ENCODE measurements around the gene LYPD5.

GRCh38 chr19:43847884-43848283 is 45.6 kb upstream of the LYPD5 start:
- TF ChIP-seq, protein P1, sequence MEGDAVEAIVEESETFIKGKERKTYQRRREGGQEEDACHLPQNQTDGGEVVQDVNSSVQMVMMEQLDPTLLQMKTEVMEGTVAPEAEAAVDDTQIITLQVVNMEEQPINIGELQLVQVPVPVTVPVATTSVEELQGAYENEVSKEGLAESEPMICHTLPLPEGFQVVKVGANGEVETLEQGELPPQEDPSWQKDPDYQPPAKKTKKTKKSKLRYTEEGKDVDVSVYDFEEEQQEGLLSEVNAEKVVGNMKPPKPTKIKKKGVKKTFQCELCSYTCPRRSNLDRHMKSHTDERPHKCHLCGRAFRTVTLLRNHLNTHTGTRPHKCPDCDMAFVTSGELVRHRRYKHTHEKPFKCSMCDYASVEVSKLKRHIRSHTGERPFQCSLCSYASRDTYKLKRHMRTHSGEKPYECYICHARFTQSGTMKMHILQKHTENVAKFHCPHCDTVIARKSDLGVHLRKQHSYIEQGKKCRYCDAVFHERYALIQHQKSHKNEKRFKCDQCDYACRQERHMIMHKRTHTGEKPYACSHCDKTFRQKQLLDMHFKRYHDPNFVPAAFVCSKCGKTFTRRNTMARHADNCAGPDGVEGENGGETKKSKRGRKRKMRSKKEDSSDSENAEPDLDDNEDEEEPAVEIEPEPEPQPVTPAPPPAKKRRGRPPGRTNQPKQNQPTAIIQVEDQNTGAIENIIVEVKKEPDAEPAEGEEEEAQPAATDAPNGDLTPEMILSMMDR (IDR thresholded peaks at IDR 0.05) = no peak
- TF ChIP-seq, protein P2, sequence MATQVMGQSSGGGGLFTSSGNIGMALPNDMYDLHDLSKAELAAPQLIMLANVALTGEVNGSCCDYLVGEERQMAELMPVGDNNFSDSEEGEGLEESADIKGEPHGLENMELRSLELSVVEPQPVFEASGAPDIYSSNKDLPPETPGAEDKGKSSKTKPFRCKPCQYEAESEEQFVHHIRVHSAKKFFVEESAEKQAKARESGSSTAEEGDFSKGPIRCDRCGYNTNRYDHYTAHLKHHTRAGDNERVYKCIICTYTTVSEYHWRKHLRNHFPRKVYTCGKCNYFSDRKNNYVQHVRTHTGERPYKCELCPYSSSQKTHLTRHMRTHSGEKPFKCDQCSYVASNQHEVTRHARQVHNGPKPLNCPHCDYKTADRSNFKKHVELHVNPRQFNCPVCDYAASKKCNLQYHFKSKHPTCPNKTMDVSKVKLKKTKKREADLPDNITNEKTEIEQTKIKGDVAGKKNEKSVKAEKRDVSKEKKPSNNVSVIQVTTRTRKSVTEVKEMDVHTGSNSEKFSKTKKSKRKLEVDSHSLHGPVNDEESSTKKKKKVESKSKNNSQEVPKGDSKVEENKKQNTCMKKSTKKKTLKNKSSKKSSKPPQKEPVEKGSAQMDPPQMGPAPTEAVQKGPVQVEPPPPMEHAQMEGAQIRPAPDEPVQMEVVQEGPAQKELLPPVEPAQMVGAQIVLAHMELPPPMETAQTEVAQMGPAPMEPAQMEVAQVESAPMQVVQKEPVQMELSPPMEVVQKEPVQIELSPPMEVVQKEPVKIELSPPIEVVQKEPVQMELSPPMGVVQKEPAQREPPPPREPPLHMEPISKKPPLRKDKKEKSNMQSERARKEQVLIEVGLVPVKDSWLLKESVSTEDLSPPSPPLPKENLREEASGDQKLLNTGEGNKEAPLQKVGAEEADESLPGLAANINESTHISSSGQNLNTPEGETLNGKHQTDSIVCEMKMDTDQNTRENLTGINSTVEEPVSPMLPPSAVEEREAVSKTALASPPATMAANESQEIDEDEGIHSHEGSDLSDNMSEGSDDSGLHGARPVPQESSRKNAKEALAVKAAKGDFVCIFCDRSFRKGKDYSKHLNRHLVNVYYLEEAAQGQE (IDR thresholded peaks at IDR 0.05; ENCODE audit: insufficient read depth in 1 of 2, low read depth in 2 of 2, low read length in 1 of 2) = no peak
- no peak for TF ChIP-seq POLR2AphosphoS5 (IDR thresholded peaks at IDR 0.05; ENCODE audit: low read depth, low read length)
- no peak for TF ChIP-seq TCF7L2 (IDR thresholded peaks at IDR 0.05; ENCODE audit: low read depth, low read length)
- no peak for TF ChIP-seq SIN3A (IDR thresholded peaks at IDR 0.05; ENCODE audit: borderline replicate concordance, insufficient read depth, low read depth, low read length)
